HG02943 (cell line): ENCODE measurements around the gene DAGLB.
"Not testable (repeated sequence)": the region's sequence is repeated elsewhere in the genome, so short reads cannot be mapped to it uniquely, and the experiment has no call there.

Experiments
- ATAC-seq: cut with Tn5 transposase; IDR thresholded peaks from one replicate; pipeline ENCODE4 v1.9.1; 2021; ENCODE audit warnings: mild to moderate bottlenecking, low read depth, moderate library complexity; ENCODE audit not compliant: unreplicated experiment

Gene DAGLB

GRCh38 chr7:6447581-6448199, at the start of gene DAGLB:
TSS of gene DAGLB (minus strand) at chr7:6447954. CDS start at chr7:6447842, 112 bp downstream.
- ATAC-seq: peak; percentile 69

- no peak for ATAC-seq
Measured at GRCh38 chr7:6497637-6497905, 49.8 kb upstream of the DAGLB start.

GRCh38 chr7:6496842-6497636, 49.3 kb upstream of the DAGLB start:
- no peak for ATAC-seq

- ATAC-seq: no peak
Measured at GRCh38 chr7:6495597-6496262, 48.0 kb upstream of the DAGLB start.

GRCh38 chr7:6494365-6494764, 46.6 kb upstream of the DAGLB start:
- no peak for ATAC-seq

- ATAC-seq: no peak
Measured at GRCh38 chr7:6491194-6491593, 43.4 kb upstream of the DAGLB start.

- no peak for ATAC-seq
Measured at GRCh38 chr7:6489612-6490011, 41.9 kb upstream of the DAGLB start.

- no peak for ATAC-seq
Measured at GRCh38 chr7:6487184-6487545, 39.4 kb upstream of the DAGLB start.

- ATAC-seq: no peak
Measured at GRCh38 chr7:6486438-6487183, 38.9 kb upstream of the DAGLB start.

- ATAC-seq: no peak
Measured at GRCh38 chr7:6482743-6483119, 35.0 kb upstream of the DAGLB start.

- no peak for ATAC-seq
Measured at GRCh38 chr7:6482307-6482706, 34.6 kb upstream of the DAGLB start.

- ATAC-seq: no peak
Measured at GRCh38 chr7:6481445-6481844, 33.7 kb upstream of the DAGLB start.

GRCh38 chr7:6480323-6480660, 32.5 kb upstream of the DAGLB start:
- no peak for ATAC-seq

GRCh38 chr7:6479067-6479466, 31.3 kb upstream of the DAGLB start:
- ATAC-seq: no peak

- ATAC-seq: no peak
Measured at GRCh38 chr7:6478186-6478585, 30.4 kb upstream of the DAGLB start.

- no peak for ATAC-seq
Measured at GRCh38 chr7:6477318-6477660, 29.5 kb upstream of the DAGLB start.

- no peak for ATAC-seq
Measured at GRCh38 chr7:6476596-6477317, 29.0 kb upstream of the DAGLB start.

- ATAC-seq: no peak
Measured at GRCh38 chr7:6475433-6476186, 27.9 kb upstream of the DAGLB start.

GRCh38 chr7:6465862-6466261, 18.1 kb upstream of the DAGLB start:
- ATAC-seq: no peak

GRCh38 chr7:6463609-6464008, 15.9 kb upstream of the DAGLB start:
- ATAC-seq: not testable (repeated sequence)
